ENCODE data around the gene C9orf85. TPM values are rescaled to one million over a fixed set of nuclear protein-coding genes. Genes with fewer than 3 reads are reported as not detected.
"Not testable (repeated sequence)": the region's sequence is repeated elsewhere in the genome, so short reads cannot be mapped to it uniquely, and the experiment has no call there.

The C9orf85 gene
- total and polyA plus RNA-seq, 2 donors (not counting 1 experiment from before 2014, with no cell fraction given), result 4.3 to 9.6 TPM

DNA sequence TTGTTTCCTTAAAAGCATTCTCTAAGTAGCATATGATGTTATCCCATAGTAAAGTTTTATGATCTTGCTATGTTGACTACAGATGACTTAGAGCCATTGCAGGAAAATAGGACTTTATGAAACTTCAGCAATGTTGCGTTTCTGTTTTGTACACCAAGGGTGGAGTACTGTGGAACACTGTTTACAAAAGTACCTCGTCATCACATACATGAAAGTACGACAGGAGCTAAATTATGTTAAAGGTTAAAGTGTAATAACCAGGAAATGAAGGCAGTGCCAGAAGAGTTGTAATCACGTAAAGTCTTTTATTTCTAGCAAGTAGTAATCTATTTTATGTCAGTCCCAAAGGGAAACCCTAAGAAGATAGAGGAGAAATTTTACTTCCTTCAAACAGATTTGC, 50.9 kb downstream of the C9orf85 start:
- ChIA-PET CTCF (interaction anchor here (0.9 kb wide), 1 partner anchor 14 kb away, joined by 3 read pairs; no protein-coding TSS in a partner anchor), POLR2A (no interaction called here)
- no peaks in the 10 kb centered on the region for H3K27me3 ChIP-seq (replicated peaks in 1 of 4; ENCODE audit: control extremely low read depth in 1 of 4, control insufficient read depth in 3 of 4, insufficient read depth in 4 of 4, low read length in 3 of 4)
- H2AFZ ChIP-seq (ENCODE audit: insufficient read depth, low read depth, low read length, poor library complexity, severe bottlenecking), result no peak overlapping the region
- H3K79me2 ChIP-seq (ENCODE audit: control insufficient read depth, insufficient read depth, low read length), result no peaks in the 10 kb centered on the region
- no peak overlapping the region for H3K4me2 ChIP-seq (replicated peaks; ENCODE audit: low read depth, low read length, poor library complexity, severe bottlenecking)
- no peaks in the 10 kb centered on the region for H3K4me1 Mint-ChIP-seq
- no peaks in the 10 kb centered on the region for H3K4me1 ChIP-seq (ENCODE audit: control insufficient read depth in 2 of 2, insufficient read depth in 2 of 2, low read length in 2 of 2)
- 90% methylated on average over 2 of the region's 4 CpGs for WGBS (ENCODE audit: insufficient coverage)
- no peak overlapping the region for H3K27ac Mint-ChIP-seq
- intact Hi-C loops (cut with micrococcal nuclease), result no loop called here
- no peak for DNase-seq
- peaks cover 0 to 5% (median 0%) of the 10 kb centered on the region in 3 donors for H3K9me3 ChIP-seq (ENCODE audit: control extremely low read depth in 1 of 3, control insufficient read depth in 2 of 3, insufficient read depth in 1 of 3, low read length in 2 of 3)
- H3K27me3 Mint-ChIP-seq, result no peaks in the 10 kb centered on the region
- no peak for ATAC-seq (ENCODE audit: low read depth)
- no peak overlapping the region for H3K9ac ChIP-seq (ENCODE audit: low read length)
- no peak overlapping the region for H3K4me3 ChIP-seq (ENCODE audit: control extremely low read depth in 1 of 5, extremely low read depth in 1 of 5, insufficient read depth in 1 of 5, low read depth in 2 of 5, low read length in 4 of 5)
- TF ChIP-seq EZH2 (IDR thresholded peaks at IDR 0.05; ENCODE audit: borderline replicate concordance, insufficient read depth, low read depth, low read length, poor library complexity, severe bottlenecking), result no peak
- TF ChIP-seq, protein P1, sequence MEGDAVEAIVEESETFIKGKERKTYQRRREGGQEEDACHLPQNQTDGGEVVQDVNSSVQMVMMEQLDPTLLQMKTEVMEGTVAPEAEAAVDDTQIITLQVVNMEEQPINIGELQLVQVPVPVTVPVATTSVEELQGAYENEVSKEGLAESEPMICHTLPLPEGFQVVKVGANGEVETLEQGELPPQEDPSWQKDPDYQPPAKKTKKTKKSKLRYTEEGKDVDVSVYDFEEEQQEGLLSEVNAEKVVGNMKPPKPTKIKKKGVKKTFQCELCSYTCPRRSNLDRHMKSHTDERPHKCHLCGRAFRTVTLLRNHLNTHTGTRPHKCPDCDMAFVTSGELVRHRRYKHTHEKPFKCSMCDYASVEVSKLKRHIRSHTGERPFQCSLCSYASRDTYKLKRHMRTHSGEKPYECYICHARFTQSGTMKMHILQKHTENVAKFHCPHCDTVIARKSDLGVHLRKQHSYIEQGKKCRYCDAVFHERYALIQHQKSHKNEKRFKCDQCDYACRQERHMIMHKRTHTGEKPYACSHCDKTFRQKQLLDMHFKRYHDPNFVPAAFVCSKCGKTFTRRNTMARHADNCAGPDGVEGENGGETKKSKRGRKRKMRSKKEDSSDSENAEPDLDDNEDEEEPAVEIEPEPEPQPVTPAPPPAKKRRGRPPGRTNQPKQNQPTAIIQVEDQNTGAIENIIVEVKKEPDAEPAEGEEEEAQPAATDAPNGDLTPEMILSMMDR (IDR thresholded peaks at IDR 0.05), result no peak
- no peaks in the 10 kb centered on the region for H4K20me1 ChIP-seq (ENCODE audit: control insufficient read depth, insufficient read depth, low read length, poor library complexity, severe bottlenecking)
- no peak overlapping the region for H3K4me3 Mint-ChIP-seq
- peaks cover 6% of the 10 kb centered on the region for H3K9me3 Mint-ChIP-seq (ENCODE audit: insufficient read depth)
- no peak overlapping the region for H3K27ac ChIP-seq (ENCODE audit: low read length in 2 of 2)
- peaks cover 3 to 12% of the 10 kb centered on the region in 2 experiments for H3K36me3 ChIP-seq (replicated peaks in 1 of 2; ENCODE audit: control extremely low read depth in 1 of 2, control insufficient read depth in 1 of 2, extremely low read depth in 1 of 2, insufficient read depth in 2 of 2, low read length in 1 of 2)

DNA sequence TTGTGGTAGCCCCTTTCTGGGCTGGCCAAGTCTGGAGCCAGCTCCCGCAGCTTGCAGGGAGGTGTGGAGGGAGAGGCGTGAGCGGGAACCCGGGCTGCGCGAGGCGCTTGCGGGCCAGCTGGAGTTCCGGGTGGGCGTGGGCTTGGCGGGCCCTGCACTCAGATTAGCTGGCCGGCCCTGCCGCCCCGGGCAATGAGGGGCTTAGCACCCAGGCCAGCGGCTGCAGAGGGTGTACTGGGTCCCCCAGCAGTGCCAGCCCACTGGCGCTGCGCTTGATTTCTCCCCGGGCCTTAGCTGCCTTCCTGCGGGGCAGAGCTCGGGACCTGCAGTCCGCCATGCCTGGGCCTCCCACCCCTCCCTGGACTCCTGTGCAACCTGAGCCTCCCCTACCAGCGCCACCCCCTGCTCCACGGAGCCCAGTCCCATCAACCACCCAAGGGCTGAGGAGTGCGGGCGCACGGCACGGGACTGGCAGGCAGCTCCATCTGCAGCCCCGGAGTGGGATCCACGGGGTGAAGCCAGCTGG, 52.1 kb downstream of the C9orf85 start:
- H3K9me3 ChIP-seq (ENCODE audit: control extremely low read depth in 1 of 3, control insufficient read depth in 2 of 3, insufficient read depth in 1 of 3, low read length in 2 of 3); H3K27me3 ChIP-seq (replicated peaks in 1 of 4; ENCODE audit: control extremely low read depth in 1 of 4, control insufficient read depth in 3 of 4, insufficient read depth in 4 of 4, low read length in 3 of 4); H3K27ac ChIP-seq (ENCODE audit: low read length in 2 of 2); H2AFZ ChIP-seq (ENCODE audit: insufficient read depth, low read depth, low read length, poor library complexity, severe bottlenecking); POLR2A ChIA-PET; H4K20me1 ChIP-seq (ENCODE audit: control insufficient read depth, insufficient read depth, low read length, poor library complexity, severe bottlenecking); DNase-seq; H3K27me3 Mint-ChIP-seq; H3K9ac ChIP-seq (ENCODE audit: low read length); H3K9me3 Mint-ChIP-seq (ENCODE audit: insufficient read depth); H3K4me3 ChIP-seq (ENCODE audit: control extremely low read depth in 1 of 5, extremely low read depth in 1 of 5, insufficient read depth in 1 of 5, low read depth in 2 of 5, low read length in 4 of 5); ATAC-seq (ENCODE audit: low read depth); H3K27ac Mint-ChIP-seq; H3K4me1 Mint-ChIP-seq; H3K4me1 ChIP-seq (ENCODE audit: control insufficient read depth in 2 of 2, insufficient read depth in 2 of 2, low read length in 2 of 2); H3K4me3 Mint-ChIP-seq; H3K79me2 ChIP-seq (ENCODE audit: control insufficient read depth, insufficient read depth, low read length); H3K4me2 ChIP-seq (replicated peaks; ENCODE audit: low read depth, low read length, poor library complexity, severe bottlenecking); intact Hi-C loops (cut with micrococcal nuclease); CTCF ChIA-PET: not testable (repeated sequence)
- WGBS (ENCODE audit: insufficient coverage), result 93% methylated on average over 27 of the region's 29 CpGs
- H3K36me3 ChIP-seq (replicated peaks in 1 of 2; ENCODE audit: control extremely low read depth in 1 of 2, control insufficient read depth in 1 of 2, extremely low read depth in 1 of 2, insufficient read depth in 2 of 2, low read length in 1 of 2), result peaks cover 3 to 11% of the 10 kb centered on the region in 2 experiments
